Endothelial cell of umbilical vein (primary cell): ENCODE measurements around the gene C15orf39. TPM values are rescaled to one million over a fixed set of nuclear protein-coding genes. Genes with fewer than 3 reads are reported as not detected.

Source experiments
- BruUV-seq: library from RNA; stranded (reverse); fragments of 400-500 nt; replicated peaks from 2 replicates; lab custom pipeline; 2021; lab: Mats Ljungman, UMichigan
- CTCF ChIA-PET: fragments of 300-600, 350-600 bp; sonication (Branson Sonifier 250); formaldehyde crosslinking; loops from one replicate; lab custom pipeline; 2021; ENCODE audit warnings: antibody characterized with exemption, inconsistent platforms; lab: Charles Lee
- POLR2A ChIA-PET: fragments of 300-600, 350-600 bp; sonication (Branson Sonifier 250); formaldehyde crosslinking; loops from one replicate; lab custom pipeline; 2021; ENCODE audit warnings: antibody characterized with exemption, inconsistent platforms; lab: Charles Lee
- DNase-seq: peaks from one replicate; pipeline ENCODE4 v3.0.0-alpha.2; 2011; ENCODE audit warnings: low read depth, low spot score
- FAIRE-seq: peaks from 2 replicates; lab custom pipeline; 2011; peaks lifted over from hg19 to GRCh38; lab: Jason Lieb, UNC
- H2AFZ ChIP-seq: 2 replicates; pipeline ENCODE4 v1.6.0; 2012; ENCODE audit warnings: low read depth, low read length, control low read depth, inconsistent platforms
- H3K27ac ChIP-seq: 2 replicates; pipeline ENCODE4 v1.5.1; 2011; ENCODE audit warnings: low read depth, mild to moderate bottlenecking, control low read depth, low read length, moderate library complexity; ENCODE audit not compliant: insufficient read depth
- H3K27me3 ChIP-seq, 2 experiments: 2 replicates each; pipeline versions ENCODE4 v1.6.0 to v1.6.1; 2011; ENCODE audit warnings: low read length in 2 of 2, mixed read lengths in 1 of 2; ENCODE audit not compliant: control insufficient read depth in 2 of 2, insufficient read depth in 2 of 2
- H3K36me3 ChIP-seq, 2 experiments: 2 replicates in 1 of 2; 3 replicates in 1 of 2; pipeline ENCODE4 v1.5.1; 2011; ENCODE audit warnings: low read length in 2 of 2, mild to moderate bottlenecking in 1 of 2, moderate library complexity in 1 of 2; ENCODE audit not compliant: control insufficient read depth in 2 of 2, insufficient read depth in 2 of 2; ENCODE audit errors: extremely low read depth in 1 of 2
- H3K4me1 ChIP-seq: 3 replicates; pipeline ENCODE4 v1.5.1; 2011; ENCODE audit warnings: mild to moderate bottlenecking, low read length; ENCODE audit not compliant: control insufficient read depth, insufficient read depth; ENCODE audit errors: extremely low read depth
- H3K4me2 ChIP-seq: 2 replicates; pipeline ENCODE4 v1.6.1; 2011; ENCODE audit warnings: low read length, control low read depth, mixed read lengths; ENCODE audit not compliant: insufficient read depth
- H3K4me3 ChIP-seq, 3 experiments: fragments of 200-600 bp in 1 of 3; sonication (generic), shearing (Covaris generic) in 1 of 3; replicated peaks in 1 of 3; 2 replicates each; pipeline ENCODE4 v1.5.1; 2011 to 2016; ENCODE audit warnings: control low read depth in 3 of 3, low read length in 3 of 3, mild to moderate bottlenecking in 2 of 3, inconsistent platforms in 1 of 3, low read depth in 1 of 3, moderate library complexity in 1 of 3; ENCODE audit not compliant: insufficient read depth in 1 of 3
- H3K79me2 ChIP-seq: 2 replicates; pipeline ENCODE4 v1.6.0; 2012; ENCODE audit warnings: low read length, inconsistent platforms; ENCODE audit not compliant: control insufficient read depth, insufficient read depth
- H3K9ac ChIP-seq: replicated peaks from 2 replicates; pipeline ENCODE3; 2011; ENCODE audit warnings: low read length, control low read depth; ENCODE audit not compliant: insufficient read depth; ENCODE audit errors: extremely low read depth
- H3K9me1 ChIP-seq: replicated peaks from 3 replicates; pipeline ENCODE4 v1.6.0; 2011; ENCODE audit warnings: mild to moderate bottlenecking, low read length; ENCODE audit not compliant: control insufficient read depth, insufficient read depth; ENCODE audit errors: extremely low read depth
- H3K9me3 ChIP-seq: replicated peaks from 2 replicates; pipeline ENCODE4 v1.5.1; 2012; ENCODE audit warnings: low read length, inconsistent platforms; ENCODE audit not compliant: control insufficient read depth, insufficient read depth
- H4K20me1 ChIP-seq: replicated peaks from 2 replicates; pipeline ENCODE3; 2011; ENCODE audit warnings: mild to moderate bottlenecking, low read length; ENCODE audit not compliant: control insufficient read depth, insufficient read depth; ENCODE audit errors: extremely low read depth
- EZH2 ChIP-seq: IDR thresholded peaks from 2 replicates; pipeline ENCODE4 v1.6.1; 2012; ENCODE audit warnings: borderline replicate concordance, low read depth, mild to moderate bottlenecking, moderate library complexity, low read length, inconsistent platforms; ENCODE audit not compliant: severe bottlenecking
- FOS ChIP-seq: IDR thresholded peaks from 2 replicates; pipeline ENCODE4 v1.6.1; 2011; ENCODE audit warnings: mild to moderate bottlenecking, low read length, moderate library complexity, borderline replicate concordance; ENCODE audit not compliant: insufficient read depth
- GATA2 ChIP-seq: IDR thresholded peaks from 2 replicates; pipeline ENCODE4 v1.7.0; 2011; ENCODE audit warnings: low read depth, mild to moderate bottlenecking, moderate library complexity, mixed read lengths, low read length; ENCODE audit not compliant: insufficient read length, insufficient read depth
- JUN ChIP-seq: IDR thresholded peaks from 2 replicates; pipeline ENCODE4 v1.6.1; 2011; ENCODE audit warnings: borderline replicate concordance, low read depth; ENCODE audit not compliant: insufficient read length, insufficient read depth
- MYC ChIP-seq: IDR thresholded peaks from one replicate; pipeline ENCODE4 v1.6.1; 2011; ENCODE audit warnings: mild to moderate bottlenecking, low read depth, low read length
- POLR2A ChIP-seq: IDR thresholded peaks from 2 replicates; pipeline ENCODE4 v1.6.1; 2012; ENCODE audit warnings: low read depth, mild to moderate bottlenecking, control low read depth, low read length
- POLR2AphosphoS5 ChIP-seq: IDR thresholded peaks from 2 replicates; pipeline ENCODE4 v1.6.1; 2012; ENCODE audit warnings: low read depth, mild to moderate bottlenecking, control low read depth, low read length, moderate library complexity; ENCODE audit not compliant: insufficient read depth
- dilution Hi-C: fragments of 300-500 bp; cut with MboI; formaldehyde crosslinking; loops from one replicate; pipeline ENCODE4 v1.15.0; 2019; ENCODE audit warnings: low sequenced_read_pairs; ENCODE audit not compliant: extremely low pct_ligation_motif_present
- intact Hi-C: fragments of 100-400 bp; cut with micrococcal nuclease; formaldehyde crosslinking; loops from one replicate; pipeline ENCODE4 v1.10.0; 2022
- polyA plus RNA-seq, 4 experiments: library from polyadenylated mRNA; depleted of rRNA in 3 of 4; stranded (reverse) in 3 of 4; unstranded in 1 of 4; fragments of >200 nt; gene quantifications; 2 replicates each; pipeline versions ENCODE4 v1.2.1 to v1.2.3, GENCODE V29; 2011 to 2012; ENCODE audit warnings: missing spikeins in 1 of 4
- total RNA-seq: library from RNA; stranded (reverse); gene quantifications from 2 replicates; pipeline ENCODE4 v1.2.3, GENCODE V29; 2021
- TF ChIP-seq, protein P1 (sequence below), 2 donors: IDR thresholded peaks; 1 replicate in 1 of 2; 2 replicates in 1 of 2; pipeline ENCODE4 v1.5.1; 2011; ENCODE audit warnings: low read length in 2 of 2, mild to moderate bottlenecking in 2 of 2, moderate library complexity in 2 of 2, control low read depth in 1 of 2, inconsistent platforms in 1 of 2, low read depth in 1 of 2; ENCODE audit not compliant: insufficient read depth in 1 of 2; ENCODE audit errors: extremely low read depth in 1 of 2
- TF ChIP-seq, protein P2 (sequence below): IDR thresholded peaks from 2 replicates; pipeline ENCODE4 v1.6.1; 2011; ENCODE audit not compliant: insufficient read depth, insufficient read length

C15orf39 gene
- total and polyA plus RNA-seq, 2 donors (not counting 3 experiments of a cell fraction or from before 2014, with no cell fraction given) = 14.8 to 36.1 TPM

DNA sequence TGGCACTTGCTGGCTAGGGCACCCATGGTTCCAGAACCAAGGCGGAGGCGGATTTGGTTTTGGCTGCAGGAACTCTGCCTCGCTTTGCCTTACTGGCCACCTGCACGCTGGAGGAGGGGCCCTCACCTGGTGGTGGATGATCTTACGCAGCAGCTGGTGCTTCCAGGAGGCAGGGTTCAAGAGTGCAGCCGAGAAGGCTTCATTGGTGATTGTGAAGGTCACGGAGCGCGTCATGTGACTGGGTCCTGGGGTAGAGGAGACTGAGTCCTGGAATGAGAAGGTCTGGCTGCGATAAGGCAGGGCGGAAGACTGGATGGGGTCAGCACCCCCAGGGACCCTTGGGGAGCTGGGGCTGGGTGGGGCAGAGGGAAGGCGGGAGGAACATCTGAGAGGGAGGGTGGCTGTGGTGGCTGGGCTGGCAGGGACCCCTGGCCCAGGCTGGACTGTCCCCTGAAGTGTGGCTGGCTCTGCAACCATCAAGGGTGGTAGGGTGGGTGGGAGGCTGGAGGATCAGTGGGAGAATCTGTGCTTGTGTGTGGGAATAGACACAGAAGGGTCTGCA lies 30.7 kb downstream of the C15orf39 start:
- Histone ChIP-seq H3K79me2 (no peaks in the 10 kb centered on the region), H3K36me3 (no peaks in the 10 kb centered on the region), H4K20me1 (no peaks in the 10 kb centered on the region), H3K27me3 (no peaks in the 10 kb centered on the region), H2AFZ (no peak overlapping the region), H3K4me2 (no peak overlapping the region), H3K27ac (no peak overlapping the region), H3K9ac (no peak overlapping the region), H3K4me1 (no peaks in the 10 kb centered on the region), H3K9me1 (no peaks in the 10 kb centered on the region), H3K9me3 (no peaks in the 10 kb centered on the region), H3K4me3 (no peak overlapping the region)
- POLR2A ChIA-PET = no interaction called here
- no peak for DNase-seq
- TF ChIP-seq FOS = no peak
- no peak for TF ChIP-seq MYC
- TF ChIP-seq POLR2AphosphoS5 = no peak
- no peak for TF ChIP-seq POLR2A
- TF ChIP-seq JUN = no peak
- no peak for TF ChIP-seq GATA2
- FAIRE-seq = no peak
- intact Hi-C loops = no loop called here
- dilution Hi-C loops = no loop called here
- CTCF ChIA-PET = no interaction called here
- BruUV-seq = no TSS peak

DNA sequence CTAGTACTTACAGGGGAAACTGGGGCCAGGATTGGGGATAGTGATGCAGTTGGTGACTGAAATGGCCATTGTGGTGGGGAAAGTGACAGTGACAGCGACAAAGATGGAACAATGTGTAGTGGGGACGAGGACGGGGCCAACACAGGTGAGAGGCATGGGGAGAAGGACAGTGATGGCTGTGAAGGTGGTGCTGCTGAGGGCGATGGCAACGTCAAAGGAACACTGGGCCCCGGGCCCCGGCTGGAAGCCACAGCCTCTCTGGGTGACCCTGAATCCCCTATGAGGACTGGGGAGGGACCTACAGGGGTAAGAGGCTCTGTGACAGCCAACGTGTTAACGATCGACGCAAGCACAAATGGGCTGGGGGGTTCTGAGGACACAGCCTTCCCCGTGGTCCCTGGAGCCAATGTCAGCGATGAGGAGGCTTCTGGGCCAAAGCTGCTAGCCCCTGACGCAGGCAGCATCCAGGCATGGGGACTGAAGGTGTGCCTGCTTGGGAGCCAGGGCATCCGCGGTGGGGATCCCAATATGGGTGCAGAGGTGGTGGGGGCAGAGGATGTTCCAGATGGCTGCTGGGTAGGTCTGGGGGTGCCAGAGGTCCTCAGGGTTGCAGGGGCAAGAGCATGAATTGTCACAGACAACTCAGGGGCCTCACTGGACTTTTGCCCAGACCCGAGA lies 31.3 kb downstream of the C15orf39 start:
- H3K27ac ChIP-seq = no peak overlapping the region
- BruUV-seq = no TSS peak
- no peaks in the 10 kb centered on the region for H3K9me1 ChIP-seq
- intact Hi-C loops = no loop called here
- H3K36me3 ChIP-seq = no peaks in the 10 kb centered on the region
- no peak overlapping the region for H3K9ac ChIP-seq
- dilution Hi-C loops = no loop called here
- FAIRE-seq = no peak
- no peak overlapping the region for H2AFZ ChIP-seq
- H3K4me2 ChIP-seq = no peak overlapping the region
- H3K4me3 ChIP-seq = no peak overlapping the region
- no peak for DNase-seq
- POLR2A ChIA-PET = no interaction called here
- no peaks in the 10 kb centered on the region for H3K27me3 ChIP-seq
- no peaks in the 10 kb centered on the region for H3K79me2 ChIP-seq
- no peaks in the 10 kb centered on the region for H3K4me1 ChIP-seq
- TF ChIP-seq MYC (no peak), JUN (no peak), EZH2 (no peak), FOS (no peak), POLR2A (no peak), GATA2 (no peak), POLR2AphosphoS5 (no peak)
- TF ChIP-seq, protein P1, sequence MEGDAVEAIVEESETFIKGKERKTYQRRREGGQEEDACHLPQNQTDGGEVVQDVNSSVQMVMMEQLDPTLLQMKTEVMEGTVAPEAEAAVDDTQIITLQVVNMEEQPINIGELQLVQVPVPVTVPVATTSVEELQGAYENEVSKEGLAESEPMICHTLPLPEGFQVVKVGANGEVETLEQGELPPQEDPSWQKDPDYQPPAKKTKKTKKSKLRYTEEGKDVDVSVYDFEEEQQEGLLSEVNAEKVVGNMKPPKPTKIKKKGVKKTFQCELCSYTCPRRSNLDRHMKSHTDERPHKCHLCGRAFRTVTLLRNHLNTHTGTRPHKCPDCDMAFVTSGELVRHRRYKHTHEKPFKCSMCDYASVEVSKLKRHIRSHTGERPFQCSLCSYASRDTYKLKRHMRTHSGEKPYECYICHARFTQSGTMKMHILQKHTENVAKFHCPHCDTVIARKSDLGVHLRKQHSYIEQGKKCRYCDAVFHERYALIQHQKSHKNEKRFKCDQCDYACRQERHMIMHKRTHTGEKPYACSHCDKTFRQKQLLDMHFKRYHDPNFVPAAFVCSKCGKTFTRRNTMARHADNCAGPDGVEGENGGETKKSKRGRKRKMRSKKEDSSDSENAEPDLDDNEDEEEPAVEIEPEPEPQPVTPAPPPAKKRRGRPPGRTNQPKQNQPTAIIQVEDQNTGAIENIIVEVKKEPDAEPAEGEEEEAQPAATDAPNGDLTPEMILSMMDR (IDR thresholded peaks at IDR 0.05; ENCODE audit: extremely low read depth in 1 of 2, insufficient read depth in 1 of 2, low read depth in 1 of 2, low read length in 2 of 2) = no peak
- TF ChIP-seq, protein P2, sequence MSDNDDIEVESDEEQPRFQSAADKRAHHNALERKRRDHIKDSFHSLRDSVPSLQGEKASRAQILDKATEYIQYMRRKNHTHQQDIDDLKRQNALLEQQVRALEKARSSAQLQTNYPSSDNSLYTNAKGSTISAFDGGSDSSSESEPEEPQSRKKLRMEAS = no peak
- no peaks in the 10 kb centered on the region for H4K20me1 ChIP-seq
- CTCF ChIA-PET = no interaction called here
- no peaks in the 10 kb centered on the region for H3K9me3 ChIP-seq
